Hematopoietic multipotent progenitor cell treated with erythropoietin and hydrocortisone succinate and interleukin-3 and kit ligand, for 17 days (in vitro differentiated cells): ENCODE measurements around the gene MAD1L1.
"Not testable (repeated sequence)": the region's sequence is repeated elsewhere in the genome, so short reads cannot be mapped to it uniquely, and the experiment has no call there.

ENCODE experiments used
- DNase-seq: peaks from one replicate; pipeline ENCODE4 v3.0.0-alpha.2; 2015; ENCODE audit warnings: low spot score

The MAD1L1 gene

GRCh38 chr7:1876641-1877040 is 356.1 kb downstream of the MAD1L1 start:
- DNase-seq: not testable (repeated sequence)

- not testable (repeated sequence) for DNase-seq
These were observed 357.1 kb downstream of the MAD1L1 start for GRCh38 chr7:1875392-1876199.

GRCh38 chr7:1874590-1875391 is 358.0 kb downstream of the MAD1L1 start:
- not testable (repeated sequence) for DNase-seq

- no peak for DNase-seq
These were observed 358.7 kb downstream of the MAD1L1 start for GRCh38 chr7:1873857-1874589.

DNA sequence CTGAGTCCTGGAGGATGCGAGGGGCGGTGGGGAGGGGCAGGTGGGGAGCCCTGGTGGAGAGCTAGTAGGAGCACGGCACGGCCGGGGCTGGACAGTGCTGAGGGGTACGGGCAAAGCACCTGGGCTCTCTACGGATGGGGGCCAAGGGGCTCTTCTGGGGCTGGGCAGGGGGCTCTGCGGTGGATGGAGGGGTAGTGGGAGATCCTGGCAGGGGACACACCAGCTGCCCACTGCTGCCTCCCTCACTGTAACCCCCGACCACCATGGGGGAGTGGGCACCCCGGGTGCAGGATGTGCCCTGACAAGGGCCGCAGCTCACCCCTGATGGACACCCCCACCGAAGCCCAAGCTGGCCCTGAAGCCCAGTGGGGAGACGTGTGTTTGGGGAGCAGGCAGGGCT is 359.3 kb downstream of the MAD1L1 start:
- no peak for DNase-seq

DNA sequence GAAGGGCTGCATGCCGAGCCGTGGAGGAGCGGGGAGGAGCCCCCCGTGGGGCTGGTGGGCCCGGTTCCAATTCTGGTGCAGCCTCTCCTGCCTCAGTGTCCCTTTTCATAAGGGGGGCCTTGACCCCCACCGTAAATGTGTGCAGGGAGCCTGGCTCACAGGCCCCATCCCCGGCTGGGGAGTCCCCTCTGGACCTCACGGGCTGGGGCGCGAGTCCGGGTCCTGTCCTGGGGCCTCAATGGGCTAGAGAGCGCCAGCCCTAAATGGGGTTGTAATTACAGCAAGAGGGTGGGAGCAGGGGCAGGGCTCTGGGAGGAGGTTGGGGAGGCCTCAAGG is 359.7 kb downstream of the MAD1L1 start:
- DNase-seq: no peak

GRCh38 chr7:1872191-1873069 is 360.3 kb downstream of the MAD1L1 start:
- no peak for DNase-seq

GRCh38 chr7:1869452-1870130 is 363.2 kb downstream of the MAD1L1 start:
- DNase-seq: no peak

- DNase-seq: no peak
These were observed 364.1 kb downstream of the MAD1L1 start for GRCh38 chr7:1868516-1869165.

DNA sequence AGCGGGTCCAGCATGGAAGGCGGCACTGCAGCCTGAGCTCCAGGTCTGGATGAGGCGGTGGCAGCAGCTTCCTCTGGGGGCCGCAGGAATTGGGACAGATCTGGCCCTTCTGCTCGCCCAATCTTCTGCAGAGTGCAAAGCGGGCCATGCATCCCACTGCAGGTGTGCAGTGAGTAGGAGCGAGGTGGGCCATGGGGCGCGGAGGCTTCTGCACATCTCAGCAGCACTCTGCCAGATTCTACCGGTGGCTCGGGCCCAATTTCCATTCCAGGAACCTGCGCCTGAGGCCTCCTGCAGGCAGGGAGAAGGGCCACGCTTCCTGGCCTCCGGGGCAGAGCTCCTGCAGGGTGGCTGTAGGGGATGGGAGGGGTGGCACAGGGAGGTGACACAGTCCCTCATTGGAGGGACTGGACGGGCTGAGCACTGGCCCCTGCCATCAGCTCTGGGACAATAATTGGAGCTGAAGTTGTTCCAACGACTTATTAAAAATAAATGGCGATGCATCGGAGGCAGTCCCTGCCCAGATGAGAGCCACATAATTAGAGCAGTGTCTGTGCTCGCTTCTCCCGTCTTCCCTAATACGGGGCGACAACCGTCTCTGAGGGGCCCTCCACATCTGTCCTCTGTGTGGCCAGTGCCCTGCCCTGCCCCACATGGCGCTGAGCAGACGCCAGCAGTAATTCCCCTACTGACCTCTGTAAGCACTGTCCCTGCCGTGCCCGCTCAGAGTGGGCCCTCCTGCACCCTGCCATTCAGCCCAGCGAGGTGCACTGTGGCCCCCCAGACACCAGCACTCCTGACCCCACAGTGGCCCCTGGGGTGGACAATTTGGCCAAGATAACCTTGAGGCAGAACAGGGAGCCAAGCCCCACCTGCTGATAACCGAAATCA is 365.1 kb downstream of the MAD1L1 start:
- no peak for DNase-seq

DNA sequence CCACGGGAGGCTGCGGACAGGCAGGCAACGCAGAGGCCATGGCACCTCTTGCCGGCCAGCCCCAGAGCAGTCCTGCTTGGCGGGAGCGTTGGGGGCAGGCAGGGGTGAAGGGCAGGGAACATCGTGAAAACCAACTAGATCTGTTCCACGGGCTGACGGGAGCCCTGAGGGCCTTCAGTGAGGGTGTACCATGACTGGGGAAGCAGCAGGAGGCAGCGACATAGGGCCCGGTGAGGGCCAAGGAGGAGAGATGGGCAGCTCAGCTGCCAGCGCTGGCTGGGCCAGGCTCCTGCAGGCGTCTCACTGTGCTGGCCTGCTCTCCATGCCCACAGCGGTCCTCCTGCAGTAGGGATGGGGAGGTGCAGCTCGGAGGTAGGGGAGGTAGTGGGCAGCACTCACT is 366.1 kb downstream of the MAD1L1 start:
- no peak for DNase-seq

DNA sequence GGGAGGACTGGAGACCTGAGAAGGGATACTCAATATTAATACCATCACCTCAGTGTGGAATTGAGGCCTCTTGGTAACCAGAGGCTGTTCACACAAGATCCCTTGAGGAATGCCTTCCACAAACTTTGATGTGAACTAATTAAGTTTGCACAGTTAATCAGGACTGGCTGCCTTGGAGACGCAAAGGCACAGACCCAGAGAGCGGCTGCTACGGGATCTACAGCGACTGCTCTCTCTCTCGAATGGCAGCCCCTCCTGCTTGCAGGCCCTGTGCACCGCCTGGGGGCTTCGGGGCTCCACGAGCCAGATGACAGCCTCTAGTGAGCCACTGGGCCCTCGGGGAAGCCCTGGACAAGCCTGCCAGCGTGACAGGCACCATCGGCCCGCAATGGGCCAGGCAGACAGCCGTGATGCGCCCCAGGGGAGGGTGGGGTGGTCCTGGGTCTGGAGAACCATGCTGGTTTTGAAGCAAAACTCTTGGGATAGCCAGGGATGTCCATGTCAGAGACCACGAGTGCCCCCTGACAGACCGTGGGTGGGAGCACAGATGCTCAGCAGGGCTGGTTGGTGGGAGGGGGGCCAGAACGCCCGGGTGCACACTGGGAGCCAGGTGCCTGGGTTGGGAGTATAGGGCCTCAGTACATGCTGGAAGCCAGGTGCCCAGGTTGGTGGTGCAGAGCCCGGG is 367.0 kb downstream of the MAD1L1 start:
- DNase-seq: no peak

DNA sequence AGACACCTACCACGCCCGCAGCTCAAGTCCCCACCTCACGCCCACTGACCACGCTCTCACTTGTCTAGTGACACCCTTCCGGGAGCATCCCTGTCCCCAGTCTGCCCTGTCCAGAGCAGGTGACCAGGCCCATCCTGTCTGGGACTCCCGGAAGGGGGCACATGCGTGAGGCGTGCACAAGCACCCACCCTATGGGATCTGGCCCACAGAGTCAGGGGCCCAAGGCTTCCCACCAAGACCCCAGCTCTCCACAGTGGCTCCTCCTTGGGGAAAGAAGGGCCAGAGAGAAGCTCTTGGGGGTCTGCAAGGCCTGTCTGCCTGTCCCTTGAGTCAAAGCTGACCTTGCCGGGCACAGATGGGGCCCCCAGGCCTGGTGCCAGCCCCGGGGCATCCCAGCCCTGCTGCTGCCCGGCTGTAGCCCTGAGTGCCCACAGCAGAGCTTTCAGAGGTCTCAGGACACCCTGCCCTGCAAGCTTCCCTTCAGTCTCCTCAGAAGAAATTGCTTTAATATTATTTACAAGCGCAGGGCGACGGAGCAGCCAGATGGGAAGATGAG is 367.7 kb downstream of the MAD1L1 start:
- DNase-seq: no peak

GRCh38 chr7:1864161-1864940 is 368.4 kb downstream of the MAD1L1 start:
- DNase-seq: no peak

GRCh38 chr7:1863091-1863900 is 369.4 kb downstream of the MAD1L1 start:
- no peak for DNase-seq

- no peak for DNase-seq
These were observed 370.2 kb downstream of the MAD1L1 start for GRCh38 chr7:1862560-1862959.
